ENCODE results near the gene PCDHB6. TPM values are rescaled to one million over a fixed set of nuclear protein-coding genes. Genes with fewer than 3 reads are reported as not detected.
"Not testable (repeated sequence)": the region's sequence is repeated elsewhere in the genome, so short reads cannot be mapped to it uniquely, and the experiment has no call there.

PCDHB6 gene
- total and polyA plus RNA-seq, 2 donors: 1.1 TPM

- not testable (repeated sequence) for DNase-seq (ENCODE audit: extremely low spot score); H3K4me1 ChIP-seq (ENCODE audit: insufficient read depth); H3K27ac ChIP-seq (ENCODE audit: low read depth); H3K4me3 ChIP-seq (ENCODE audit: low read depth, low read length); H3K36me3 ChIP-seq (ENCODE audit: insufficient read depth)
- WGBS: 30% methylated on average over 31 of the region's 35 CpGs
These were observed 51.8 kb downstream of the PCDHB6 start for GRCh38 chr5:141201646-141202045.

Other genes with a start within 250 kb of the PCDHB6 start
Only the 30 nearest of the 32 such genes appear.
- 1.5 TPM for gene PCDHAC1, start 223.8 kb upstream of the PCDHB6 start, total RNA-seq
- 0.13 TPM for gene PCDHAC1, start 223.8 kb upstream of the PCDHB6 start, polyA plus RNA-seq
- 3.0 TPM for gene PCDHAC2, start 183.6 kb upstream of the PCDHB6 start, total RNA-seq
- 0.67 TPM for gene PCDHAC2, start 183.6 kb upstream of the PCDHB6 start, polyA plus RNA-seq
- 0.16 TPM for gene PCDHB1, start 98.7 kb upstream of the PCDHB6 start, total RNA-seq
- gene PCDHB1, start 98.7 kb upstream of the PCDHB6 start, polyA plus RNA-seq: 0.01 TPM
- gene PCDHB2, start 55.4 kb upstream of the PCDHB6 start, total RNA-seq: 3.4 TPM
- gene PCDHB2, start 55.4 kb upstream of the PCDHB6 start, polyA plus RNA-seq: 3.4 TPM
- gene PCDHB3, start 49.6 kb upstream of the PCDHB6 start, total RNA-seq: 4.6 TPM
- gene PCDHB3, start 49.6 kb upstream of the PCDHB6 start, polyA plus RNA-seq: 1.3 TPM
- 3.8 TPM for gene PCDHB4, start 28.2 kb upstream of the PCDHB6 start, total RNA-seq
- gene PCDHB4, start 28.2 kb upstream of the PCDHB6 start, polyA plus RNA-seq: 6.2 TPM
- 7.0 TPM for gene PCDHB5, start 14.9 kb upstream of the PCDHB6 start, total RNA-seq
- gene PCDHB5, start 14.9 kb upstream of the PCDHB6 start, polyA plus RNA-seq: 9.0 TPM
- gene PCDHB7, start 22.6 kb downstream of the PCDHB6 start, total RNA-seq: 3.2 TPM
- gene PCDHB7, start 22.6 kb downstream of the PCDHB6 start, polyA plus RNA-seq: 2.6 TPM
- gene PCDHB8, start 27.7 kb downstream of the PCDHB6 start, total RNA-seq: 1.6 TPM
- 1.0 TPM for gene PCDHB8, start 27.7 kb downstream of the PCDHB6 start, polyA plus RNA-seq
- gene PCDHB16, start 32.3 kb downstream of the PCDHB6 start, total RNA-seq: 3.3 TPM
- gene PCDHB16, start 32.3 kb downstream of the PCDHB6 start, polyA plus RNA-seq: 2.4 TPM
- 2.4 TPM for gene PCDHB9, start 37.1 kb downstream of the PCDHB6 start, total RNA-seq
- gene PCDHB9, start 37.1 kb downstream of the PCDHB6 start, polyA plus RNA-seq: 1.2 TPM
- gene PCDHB10, start 42.3 kb downstream of the PCDHB6 start, total RNA-seq: 5.0 TPM
- gene PCDHB10, start 42.3 kb downstream of the PCDHB6 start, polyA plus RNA-seq: 5.1 TPM
- 7.3 TPM for gene PCDHB11, start 49.6 kb downstream of the PCDHB6 start, total RNA-seq
- 2.8 TPM for gene PCDHB11, start 49.6 kb downstream of the PCDHB6 start, polyA plus RNA-seq
- gene PCDHB12, start 58.7 kb downstream of the PCDHB6 start, total RNA-seq: 6.9 TPM
- gene PCDHB12, start 58.7 kb downstream of the PCDHB6 start, polyA plus RNA-seq: 3.4 TPM
- 5.9 TPM for gene PCDHB13, start 63.9 kb downstream of the PCDHB6 start, total RNA-seq
- gene PCDHB13, start 63.9 kb downstream of the PCDHB6 start, polyA plus RNA-seq: 2.5 TPM
- 10.1 TPM for gene PCDHB14, start 73.3 kb downstream of the PCDHB6 start, total RNA-seq
- gene PCDHB14, start 73.3 kb downstream of the PCDHB6 start, polyA plus RNA-seq: 8.2 TPM
- 7.8 TPM for gene PCDHB15, start 95.3 kb downstream of the PCDHB6 start, total RNA-seq
- 7.3 TPM for gene PCDHB15, start 95.3 kb downstream of the PCDHB6 start, polyA plus RNA-seq
- 0.69 TPM for gene SLC25A2, start 154.0 kb downstream of the PCDHB6 start, total RNA-seq
- not detected for gene SLC25A2, start 154.0 kb downstream of the PCDHB6 start, polyA plus RNA-seq
- 85.9 TPM for gene TAF7, start 170.7 kb downstream of the PCDHB6 start, total RNA-seq
- gene TAF7, start 170.7 kb downstream of the PCDHB6 start, polyA plus RNA-seq: 100 TPM
- 1.2 TPM for gene PCDHGA1, start 180.5 kb downstream of the PCDHB6 start, total RNA-seq
- gene PCDHGA1, start 180.5 kb downstream of the PCDHB6 start, polyA plus RNA-seq: 1.2 TPM
- gene PCDHGA2, start 188.7 kb downstream of the PCDHB6 start, total RNA-seq: 5.7 TPM
- 4.1 TPM for gene PCDHGA2, start 188.7 kb downstream of the PCDHB6 start, polyA plus RNA-seq
- 4.6 TPM for gene PCDHGA3, start 193.8 kb downstream of the PCDHB6 start, total RNA-seq
- gene PCDHGA3, start 193.8 kb downstream of the PCDHB6 start, polyA plus RNA-seq: 1.6 TPM
- gene PCDHGB1, start 200.0 kb downstream of the PCDHB6 start, total RNA-seq: 5.7 TPM
- gene PCDHGB1, start 200.0 kb downstream of the PCDHB6 start, polyA plus RNA-seq: 0.47 TPM
- gene PCDHGA4, start 205.0 kb downstream of the PCDHB6 start, total RNA-seq: 5.8 TPM
- gene PCDHGA4, start 205.0 kb downstream of the PCDHB6 start, polyA plus RNA-seq: 2.2 TPM
- 7.9 TPM for gene PCDHGB2, start 209.9 kb downstream of the PCDHB6 start, total RNA-seq
- 2.2 TPM for gene PCDHGB2, start 209.9 kb downstream of the PCDHB6 start, polyA plus RNA-seq
- 7.0 TPM for gene PCDHGA5, start 214.1 kb downstream of the PCDHB6 start, total RNA-seq
- 2.6 TPM for gene PCDHGA5, start 214.1 kb downstream of the PCDHB6 start, polyA plus RNA-seq
- 7.3 TPM for gene PCDHGB3, start 220.2 kb downstream of the PCDHB6 start, total RNA-seq
- 1.4 TPM for gene PCDHGB3, start 220.2 kb downstream of the PCDHB6 start, polyA plus RNA-seq
- 9.6 TPM for gene PCDHGA6, start 223.8 kb downstream of the PCDHB6 start, total RNA-seq
- 3.7 TPM for gene PCDHGA6, start 223.8 kb downstream of the PCDHB6 start, polyA plus RNA-seq
- gene PCDHGA7, start 232.7 kb downstream of the PCDHB6 start, total RNA-seq: 6.9 TPM
- gene PCDHGA7, start 232.7 kb downstream of the PCDHB6 start, polyA plus RNA-seq: 1.9 TPM
- 11.7 TPM for gene PCDHGB4, start 237.6 kb downstream of the PCDHB6 start, total RNA-seq
- gene PCDHGB4, start 237.6 kb downstream of the PCDHB6 start, polyA plus RNA-seq: 2.4 TPM

All from urinary bladder (tissue), 4 donors.